Ovary (tissue), 9 donors: ENCODE measurements around the gene MMS19. TPM values are rescaled to one million over a fixed set of nuclear protein-coding genes. Genes with fewer than 3 reads are reported as not detected.
A peak's percentile ranks its signal among the peaks of the same experiment; 100 is the strongest.

ENCODE experiments used
- DNase-seq, 5 donors: peaks; one replicate each; pipeline ENCODE4 v3.0.0-alpha.2; 2019 to 2020
- H3K27ac ChIP-seq, 2 donors: fragments of 200-600 bp; one replicate each; pipeline versions ENCODE4 v1.5.1 to v1.8.0; 2019 to 2022
- H3K27me3 ChIP-seq: fragments of 200-600 bp; one replicate; pipeline ENCODE4 v1.8.0; 2022
- H3K36me3 ChIP-seq: fragments of 200-600 bp; sonication (generic); one replicate; pipeline ENCODE4 v1.5.1; 2019
- H3K4me1 ChIP-seq: one replicate; pipeline ENCODE4 v1.8.1; 2013; ENCODE audit warnings: mild to moderate bottlenecking, moderate library complexity; ENCODE audit not compliant: insufficient read depth
- H3K4me3 ChIP-seq: fragments of 200-600 bp; sonication (generic); one replicate; pipeline ENCODE4 v1.5.1; 2017
- H3K9me3 ChIP-seq, 2 donors: fragments of 200-600 bp in 1 of 2; sonication (generic) in 1 of 2; one replicate each; pipeline versions ENCODE4 v1.5.1 to v1.8.1; 2013 to 2019; ENCODE audit warnings: mild to moderate bottlenecking in 1 of 2, moderate library complexity in 1 of 2
- CTCF ChIP-seq, 3 donors: fragments of 450-650 bp in 2 of 3; fragments of 200-600 bp in 1 of 3; IDR thresholded peaks; one replicate each; pipeline versions ENCODE4 v1.5.1 to v1.8.0; 2016 to 2022; ENCODE audit warnings: antibody characterized with exemption in 3 of 3, mild to moderate bottlenecking in 1 of 3
- EP300 ChIP-seq: sonication (generic); formaldehyde crosslinking; IDR thresholded peaks from one replicate; pipeline ENCODE4 v1.6.1; 2017; ENCODE audit warnings: antibody characterized with exemption
- POLR2A ChIP-seq: fragments of 450-650 bp; IDR thresholded peaks from one replicate; pipeline ENCODE4 v1.6.1; 2017; ENCODE audit warnings: antibody characterized with exemption, mild to moderate bottlenecking, moderate library complexity
- WGBS, 3 donors: extraction: QIAGEN DNeasy Blood & Tissue Kit in 1 of 3; methylation state at CpG; one replicate each; pipeline versions ENCODE4 v1.1.5 to v1.1.7; 2013 to 2017; 5-methylcytosine and 5-hydroxymethylcytosine counted together
- intact Hi-C, 4 donors: fragments of 100-400 bp; cut with DNase I; formaldehyde crosslinking; loops; one replicate each; pipeline versions ENCODE4 v1.11.0 to v1.15.1; 2022 to 2023
- polyA plus RNA-seq, 2 donors: library from polyadenylated mRNA; stranded (reverse); fragments of 200-250 nt in 1 of 2; fragments of 350-450 nt in 1 of 2; fragmentation: Illumina TruSeq in 1 of 2; extraction: RNeasy Lipid Tissue Mini Kit (QIAGEN cat#74804) in 1 of 2; gene quantifications; one replicate each; pipeline ENCODE4 v1.2.3, GENCODE V29; 2013 to 2014
- total RNA-seq, 7 donors: library from RNA; depleted of rRNA in 2 of 7; stranded (reverse); fragments of >200 nt in 2 of 7; fragmentation: NEBNext Ultra II Directional in 3 of 7; extraction: Animal tissue kit (Norgen Biotek cat#: 25700) in 3 of 7; gene quantifications; one replicate each; pipeline versions ENCODE4 v1.1.0 to v1.2.4, GENCODE V29; 2016 to 2023
- donor health status: DM: no; HTN: no; CAD: no; lungs with moderate emphysema.
- donor health status: DM: no; HTN: no; CAD: no.
- donor health status: Bipolar disorder and iron deficiency.
- donor health status: DM: yes; HTN: yes; CAD: no.
- donor health status: DM: no; HTN: no; CAD: no.
- donor health status: DM: yes; HTN: yes; CAD: no.

MMS19 gene
- total and polyA plus RNA-seq, 9 donors, result 45.3 to 63.6 (median 56.4) TPM

GRCh38 chr10:97445722-97446639 lies 52.2 kb downstream of the MMS19 start, which contains the start of the genes EXOSC1 and ZDHHC16:
Gene EXOSC1 (minus strand): TSS chr10:97446006. CDS start chr10:97445985, 21 bp downstream.
Gene ZDHHC16 (plus strand): TSS chr10:97446175. CDS start chr10:97451676, 5,501 bp downstream.
- WGBS, 3 donors, result 0% methylated on average over 66 of the region's 66 CpGs
- peaks cover 10% of the 10 kb centered on the region for H3K4me1 ChIP-seq
- no peaks in the 10 kb centered on the region for H3K36me3 ChIP-seq
- DNase-seq, result peak; percentile 86 to 91 (median 89)
- TF ChIP-seq EP300, result no peak
- TF ChIP-seq POLR2A, result peak; percentile 6
- peak in 1 of 3 donors; percentile 17 for TF ChIP-seq CTCF (IDR thresholded peaks at IDR 0.05)
- no peaks in the 10 kb centered on the region for H3K9me3 ChIP-seq
- no peaks in the 10 kb centered on the region for H3K27me3 ChIP-seq
- intact Hi-C loops, result no loop called here
- peak within 1 kb of the TSS; percentile 11 to 39 for H3K27ac ChIP-seq
- peak within 1 kb of the TSS; percentile 94 for H3K4me3 ChIP-seq

- peaks cover 10% of the 10 kb centered on the region for H3K4me1 ChIP-seq
- intact Hi-C loops, result no loop called here
- 0 to 1% (median 1%) methylated on average over 13 of the region's 13 CpGs for WGBS, 3 donors
- H3K27me3 ChIP-seq, result no peaks in the 10 kb centered on the region
- no peaks in the 10 kb centered on the region for H3K9me3 ChIP-seq
- no peaks in the 10 kb centered on the region for H3K36me3 ChIP-seq
- DNase-seq, result no peak
- H3K4me3 ChIP-seq, result peak overlapping the region; percentile 94
- TF ChIP-seq CTCF (IDR thresholded peaks at IDR 0.05) (no peak), EP300 (no peak), POLR2A (no peak)
- no peak overlapping the region for H3K27ac ChIP-seq
Measured at GRCh38 chr10:97445357-97445721, 52.9 kb downstream of the MMS19 start.

- intact Hi-C loops, result no loop called here
- H3K36me3 ChIP-seq, result no peaks in the 10 kb centered on the region
- peaks cover 10% of the 10 kb centered on the region for H3K4me1 ChIP-seq
- no peak for TF ChIP-seq EP300
- TF ChIP-seq POLR2A, result no peak
- no peak for TF ChIP-seq CTCF (IDR thresholded peaks at IDR 0.05)
- no peak overlapping the region for H3K27ac ChIP-seq
- WGBS, 3 donors, result 92 to 97% (median 95%) methylated on average over 1 of the region's 1 CpG
- H3K4me3 ChIP-seq, result no peak overlapping the region
- no peak for DNase-seq
- H3K27me3 ChIP-seq, result no peaks in the 10 kb centered on the region
- H3K9me3 ChIP-seq, result no peaks in the 10 kb centered on the region
Measured at GRCh38 chr10:97444212-97444611, 54.0 kb downstream of the MMS19 start.

GRCh38 chr10:97442277-97442676 lies 55.9 kb downstream of the MMS19 start:
- H3K27me3 ChIP-seq, result no peaks in the 10 kb centered on the region
- no peak overlapping the region for H3K27ac ChIP-seq
- no peaks in the 10 kb centered on the region for H3K36me3 ChIP-seq
- intact Hi-C loops, result no loop called here
- no peak for DNase-seq
- no peak overlapping the region for H3K4me3 ChIP-seq
- TF ChIP-seq POLR2A (no peak), CTCF (IDR thresholded peaks at IDR 0.05) (no peak), EP300 (no peak)
- 96 to 100% (median 98%) methylated on average over 1 of the region's 1 CpG for WGBS, 3 donors
- H3K9me3 ChIP-seq, result no peaks in the 10 kb centered on the region
- peaks cover 6% of the 10 kb centered on the region for H3K4me1 ChIP-seq
